Activated CD4-positive, alpha-beta T cell treated with anti-CD3 and anti-CD28 coated beads, Interleukin-2, amount 50 U/mL, for 1 hour (primary cell): ENCODE data around the gene ARHGEF3.
"Not testable (repeated sequence)": the region's sequence is repeated elsewhere in the genome, so short reads cannot be mapped to it uniquely, and the experiment has no call there.

Source experiments
- DNase-seq: peaks from one replicate; pipeline ENCODE4 v3.0.0-alpha.2; 2020

The ARHGEF3 gene

GRCh38 chr3:56764904-56765547 is 36.7 kb downstream of the ARHGEF3 start:
- no peak for DNase-seq

- no peak for DNase-seq
These were observed 37.6 kb downstream of the ARHGEF3 start for GRCh38 chr3:56764184-56764583.

GRCh38 chr3:56763233-56763632 is 38.5 kb downstream of the ARHGEF3 start:
- DNase-seq: no peak

- no peak for DNase-seq
These were observed 39.0 kb downstream of the ARHGEF3 start for GRCh38 chr3:56762718-56763117.

DNA sequence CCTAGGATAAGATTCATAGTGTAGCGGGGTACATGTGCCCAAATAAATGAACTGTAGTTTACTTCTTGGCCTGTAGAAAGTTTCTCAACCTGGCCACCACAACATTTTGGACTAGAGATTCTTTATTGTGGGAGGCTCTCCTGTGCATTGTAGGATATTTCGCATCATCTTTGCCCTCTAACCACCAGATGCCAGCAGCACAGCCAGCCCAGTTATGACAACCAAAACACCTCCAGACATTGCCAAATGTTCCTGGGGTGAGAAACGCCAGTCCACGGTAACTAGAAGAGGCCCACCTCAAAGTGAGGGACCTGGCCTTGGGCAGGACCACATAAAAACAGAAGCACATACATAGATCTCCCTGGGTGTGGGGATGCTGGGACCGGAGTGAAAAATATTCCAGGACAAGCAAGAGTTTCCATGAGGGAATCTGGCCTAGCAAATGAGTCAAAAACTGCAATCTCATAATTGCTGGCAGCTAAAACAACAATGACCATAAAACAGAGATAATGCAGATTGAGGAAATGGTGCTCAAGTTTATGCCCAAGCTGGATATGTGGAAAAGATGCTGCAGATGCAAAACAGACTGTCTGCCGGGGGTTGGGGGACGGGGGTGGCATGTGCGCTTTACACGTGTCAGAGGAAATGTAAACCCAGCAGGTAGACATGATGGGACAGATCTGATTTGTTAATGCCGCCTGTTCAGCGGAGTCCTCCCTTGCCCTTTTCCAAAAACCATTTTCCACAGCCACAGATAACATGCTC is 39.7 kb downstream of the ARHGEF3 start:
- no peak for DNase-seq

DNA sequence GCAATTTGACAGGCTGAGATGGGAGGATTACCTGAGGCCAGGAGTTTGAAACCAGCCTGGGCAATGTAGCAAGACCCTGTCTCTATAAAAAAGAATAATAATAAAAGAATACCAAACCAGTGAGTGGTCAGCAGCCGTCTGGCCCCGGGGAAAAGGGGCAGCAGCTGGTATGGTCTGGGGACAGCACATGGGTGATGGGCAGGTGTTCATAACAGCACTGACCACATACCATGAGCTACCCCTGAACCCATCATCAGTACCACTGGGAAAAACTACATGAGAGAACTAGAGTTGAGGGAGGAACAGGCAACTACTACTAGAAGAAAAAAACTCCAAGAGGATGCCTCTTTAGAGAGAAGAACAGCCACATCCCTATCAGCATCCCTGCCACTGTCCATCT is 40.7 kb downstream of the ARHGEF3 start:
- no peak for DNase-seq

GRCh38 chr3:56759532-56759931 is 42.2 kb downstream of the ARHGEF3 start:
- no peak for DNase-seq

GRCh38 chr3:56758539-56758981 is 43.2 kb downstream of the ARHGEF3 start:
- peak; percentile 20 for DNase-seq

GRCh38 chr3:56758042-56758441 is 43.7 kb downstream of the ARHGEF3 start:
- not testable (repeated sequence) for DNase-seq

DNA sequence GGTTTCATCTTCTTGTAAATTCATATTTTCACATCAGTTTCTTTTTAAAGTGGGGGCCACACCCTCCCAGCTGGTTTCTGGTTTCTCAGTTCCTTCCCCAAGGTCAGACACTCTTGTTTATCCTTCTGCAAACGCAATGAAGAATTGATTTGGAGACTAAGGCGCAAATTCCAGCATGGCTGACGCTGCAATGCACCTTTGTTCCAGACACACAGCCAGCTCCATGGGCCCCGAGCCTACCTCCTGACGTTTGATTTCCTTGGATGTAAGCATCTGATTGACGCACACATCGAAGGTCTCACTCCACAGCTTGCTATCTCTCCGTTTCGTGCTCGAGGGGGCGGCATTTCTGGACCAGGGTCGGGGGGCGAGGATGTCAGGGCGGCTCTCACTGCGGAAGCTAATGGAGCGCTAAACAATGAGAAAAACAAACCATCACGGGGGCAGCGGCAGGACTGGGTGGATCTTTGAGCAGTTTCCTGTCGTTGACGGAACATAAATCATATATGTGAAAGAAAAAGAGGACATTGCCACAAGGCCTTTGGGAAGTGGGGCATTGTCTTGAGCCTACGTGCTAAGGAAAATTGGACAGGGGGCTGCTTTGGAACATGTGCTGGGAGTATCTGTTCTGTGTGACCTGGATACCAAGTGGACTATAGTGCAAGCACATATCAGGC is 46.9 kb downstream of the ARHGEF3 start:
- peak; percentile 9 for DNase-seq

DNA sequence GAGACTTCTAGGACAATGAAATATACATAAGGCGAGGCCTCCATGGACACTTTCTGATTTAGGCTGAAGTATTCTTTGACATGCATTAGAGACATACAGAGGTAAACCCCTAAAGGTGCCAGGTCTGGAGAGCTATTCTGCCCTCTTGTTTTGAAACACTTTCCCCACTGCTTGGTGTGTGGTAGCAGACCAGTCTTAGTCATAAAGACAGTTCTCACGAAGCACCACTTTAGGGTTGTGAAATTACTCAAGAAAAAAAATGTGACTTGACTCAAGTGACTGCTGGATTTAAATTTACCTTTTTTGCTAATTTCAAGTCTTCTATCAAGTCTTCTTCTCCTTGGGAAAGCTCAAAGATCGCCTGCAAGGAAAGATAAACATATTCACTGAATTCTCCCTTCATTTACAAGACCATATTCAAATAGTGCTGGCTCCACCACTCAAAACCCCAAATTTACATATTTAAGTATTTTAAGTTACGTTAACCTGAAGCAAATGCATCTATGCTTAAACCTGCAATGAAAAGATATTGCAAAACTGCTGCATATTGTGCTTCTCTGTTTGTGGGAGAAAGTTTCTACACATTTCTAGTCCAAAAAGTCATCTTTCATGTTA is 48.4 kb downstream of the ARHGEF3 start:
- DNase-seq: no peak

DNA sequence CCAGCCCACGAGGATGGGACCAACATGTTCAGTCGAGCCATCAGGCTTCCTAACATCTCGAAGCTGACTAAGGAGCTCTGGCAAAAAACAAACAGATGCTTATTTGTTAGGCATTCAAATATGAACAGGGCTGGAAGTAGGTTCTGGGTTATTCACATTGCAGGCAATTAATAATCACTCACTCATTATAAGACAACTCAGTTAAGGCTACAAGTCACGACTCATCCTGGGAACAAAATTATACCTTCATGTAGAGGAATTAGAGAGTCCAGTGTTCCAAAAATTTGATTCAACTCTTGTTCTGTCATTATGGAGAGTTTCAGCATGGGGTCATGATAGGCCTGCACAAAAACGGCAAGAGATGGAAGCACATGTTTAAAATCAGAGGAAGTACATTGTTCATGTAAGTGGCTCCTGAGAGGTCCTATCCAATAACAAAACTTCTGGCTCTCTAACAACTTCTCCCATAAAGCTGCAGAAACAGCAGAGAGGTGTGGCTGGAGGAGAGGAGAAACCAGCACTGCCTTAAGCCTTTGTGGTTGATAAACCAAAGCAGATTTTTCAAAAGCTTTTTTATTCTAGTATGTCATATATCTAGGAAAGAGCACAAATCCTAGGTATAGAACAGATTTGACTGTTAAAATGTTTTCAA is 50.6 kb downstream of the ARHGEF3 start:
- no peak for DNase-seq

- DNase-seq: no peak
These were observed 53.0 kb downstream of the ARHGEF3 start for GRCh38 chr3:56748663-56749231.

GRCh38 chr3:56747150-56747549 is 54.6 kb downstream of the ARHGEF3 start:
- DNase-seq: no peak

DNA sequence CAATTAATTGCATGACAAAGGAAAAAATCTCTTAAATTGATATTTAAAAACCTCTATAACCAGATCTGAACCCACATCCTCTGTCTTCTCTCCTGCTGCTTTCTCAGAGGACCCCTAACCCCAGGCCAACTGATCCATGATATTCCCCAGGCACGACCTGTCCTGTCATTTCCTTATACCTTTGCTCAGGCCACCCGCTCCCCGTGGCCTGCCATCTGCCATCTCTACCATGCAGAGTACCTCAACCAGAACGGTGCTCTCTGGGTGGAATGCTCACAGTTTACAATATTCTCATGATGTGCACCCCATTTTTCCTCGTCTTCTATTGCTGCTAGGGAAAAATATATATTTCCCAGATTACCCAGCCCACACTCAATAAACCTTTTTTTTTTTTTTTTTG is 57.7 kb downstream of the ARHGEF3 start:
- DNase-seq: no peak

DNA sequence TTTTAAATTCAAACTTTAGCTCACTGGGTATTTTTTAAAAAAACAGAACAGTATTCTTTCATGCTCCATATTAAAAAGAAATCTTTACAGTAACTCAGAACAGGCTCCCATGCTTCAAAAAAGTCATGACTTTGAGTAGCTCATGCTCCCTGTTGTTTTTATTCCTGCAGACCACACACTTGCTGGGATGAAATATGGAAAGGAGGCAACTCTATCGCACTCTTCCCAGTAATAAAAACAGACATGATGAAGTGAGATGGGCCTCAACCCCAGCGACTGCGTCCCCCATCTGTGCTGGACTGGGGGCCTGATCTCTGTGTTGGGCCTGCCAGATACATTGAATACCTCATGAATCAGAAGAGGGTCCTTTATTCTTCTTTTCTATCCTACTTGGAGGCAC is 58.9 kb downstream of the ARHGEF3 start:
- DNase-seq: no peak

GRCh38 chr3:56739036-56739435 is 62.7 kb downstream of the ARHGEF3 start:
- no peak for DNase-seq

DNA sequence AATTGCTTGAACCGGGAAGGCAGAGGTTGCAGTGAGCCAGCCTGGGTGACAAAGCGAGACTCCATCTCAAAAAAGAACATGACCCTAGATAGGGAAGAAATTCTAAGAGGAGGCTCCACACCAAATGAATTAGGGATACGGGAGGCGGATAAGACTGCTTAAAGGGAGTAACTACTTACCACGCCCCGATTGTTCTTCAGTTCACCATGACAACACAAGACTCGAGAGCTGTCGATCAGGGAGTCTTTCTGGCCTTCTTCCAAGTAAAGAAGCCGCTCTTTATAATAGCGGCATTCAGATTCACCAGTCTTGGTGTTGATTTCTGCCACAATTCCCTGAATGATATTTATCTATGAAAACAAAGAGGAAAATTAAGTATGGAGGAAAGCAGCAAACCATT is 64.7 kb downstream of the ARHGEF3 start:
- DNase-seq: no peak

DNA sequence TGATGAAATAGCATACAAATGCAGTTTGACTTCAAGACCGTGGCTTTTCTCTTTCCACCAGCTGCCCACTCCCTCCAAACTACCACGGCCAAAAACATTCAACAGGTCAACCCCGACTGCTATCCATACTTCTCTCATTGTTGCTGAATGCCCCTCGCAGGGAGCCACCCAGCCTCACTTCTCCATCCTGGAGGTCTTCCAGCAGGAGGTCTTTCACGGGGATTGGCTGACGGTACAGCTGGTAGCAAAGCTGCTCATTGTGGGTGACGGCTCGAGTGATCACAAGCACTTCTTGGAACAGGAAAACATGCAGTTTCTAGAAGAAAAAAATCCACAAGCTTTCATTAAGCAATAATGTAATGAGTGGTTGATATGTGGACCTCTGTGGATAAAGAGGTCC is 69.6 kb downstream of the ARHGEF3 start:
- DNase-seq: no peak

DNA sequence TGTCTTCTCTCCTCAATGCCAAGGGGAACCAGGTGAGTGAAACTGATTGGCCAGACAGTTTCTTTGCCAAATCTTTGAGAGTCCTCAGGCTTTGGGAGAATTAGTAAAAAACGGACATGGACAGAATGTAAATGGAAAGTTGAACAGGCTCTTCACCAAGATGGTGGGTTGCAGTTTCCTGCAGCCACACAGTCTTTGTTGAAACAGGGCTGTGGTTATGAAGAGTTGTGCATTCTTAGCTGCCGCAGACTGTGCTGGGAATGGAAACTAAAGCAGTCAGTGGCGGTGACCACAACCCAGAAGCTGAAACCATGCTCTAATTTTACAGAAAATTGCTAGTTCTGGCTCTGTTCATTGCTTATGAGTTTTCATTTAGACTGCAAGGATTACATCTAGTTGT is 76.6 kb downstream of the ARHGEF3 start:
- peak; percentile 48 for DNase-seq

- DNase-seq: no peak
These were observed 77.1 kb downstream of the ARHGEF3 start for GRCh38 chr3:56724676-56725075.

- DNase-seq: no peak
These were observed 80.9 kb downstream of the ARHGEF3 start for GRCh38 chr3:56720849-56721248.

DNA sequence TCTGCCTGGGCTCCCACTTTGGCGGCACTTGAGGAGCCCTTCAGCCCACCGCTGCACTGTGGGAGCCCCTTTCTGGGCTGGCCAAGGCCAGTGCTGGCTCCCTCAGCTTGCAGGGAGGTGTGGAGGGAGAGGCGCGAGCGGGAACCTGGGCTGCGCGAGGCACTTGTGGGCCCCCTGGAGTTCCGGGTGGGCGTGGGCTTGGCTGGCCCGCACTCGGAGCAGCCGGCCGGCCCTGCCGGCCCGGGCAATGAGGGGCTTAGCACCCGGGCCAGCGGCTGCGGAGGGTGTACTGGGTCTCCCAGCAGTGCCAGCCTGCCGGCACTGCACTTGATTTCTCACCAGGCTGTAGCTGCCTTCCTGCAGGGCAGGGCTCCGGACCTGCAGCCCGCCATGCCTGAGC is 82.9 kb downstream of the ARHGEF3 start:
- not testable (repeated sequence) for DNase-seq
